ENCODE results near the gene FSCN2.

GRCh38 chr17:81583589-81584342 is 55.6 kb downstream of the FSCN2 start:
- no peak for TF ChIP-seq CTCF (conservative IDR thresholded peaks at IDR 0.05; ENCODE audit: low read length)
- TF ChIP-seq EZH2phosphoT487 (IDR thresholded peaks at IDR 0.05; ENCODE audit: borderline replicate concordance, low read depth, low read length), result no peak

Data from OCI-LY7 (cell line).